Neuronal stem cell (in vitro differentiated cells): ENCODE data around the gene SLC31A2.
A peak's percentile ranks its signal among the peaks of the same experiment; 100 is the strongest.

Source experiments
- DNase-seq: peaks from one replicate; pipeline ENCODE4 v3.0.0-alpha.2; 2013; ENCODE audit warnings: low spot score
- H2AFZ ChIP-seq: one replicate; pipeline ENCODE4 v1.6.1; 2013; ENCODE audit warnings: mild to moderate bottlenecking, low read length, inconsistent platforms
- H2AK5ac ChIP-seq: 2 replicates; pipeline ENCODE4 v1.6.1; 2013; ENCODE audit warnings: low read depth, mild to moderate bottlenecking, inconsistent platforms, low read length, moderate library complexity, mixed read lengths
- H2BK120ac ChIP-seq: 2 replicates; pipeline ENCODE4 v1.6.1; 2013; ENCODE audit warnings: low read depth, mild to moderate bottlenecking, inconsistent platforms, low read length, moderate library complexity, mixed read lengths
- H2BK12ac ChIP-seq: one replicate; pipeline ENCODE4 v1.6.1; 2013; ENCODE audit warnings: low read length, inconsistent platforms
- H2BK15ac ChIP-seq: 2 replicates; pipeline ENCODE4 v1.6.1; 2013; ENCODE audit warnings: mild to moderate bottlenecking, low read length, inconsistent platforms, mixed read lengths
- H2BK5ac ChIP-seq: one replicate; pipeline ENCODE4 v1.6.1; 2013; ENCODE audit warnings: inconsistent platforms, mild to moderate bottlenecking, low read length, moderate library complexity
- H3K14ac ChIP-seq: one replicate; pipeline ENCODE4 v1.6.1; 2013; ENCODE audit warnings: low read length, inconsistent platforms
- H3K18ac ChIP-seq: 2 replicates; pipeline ENCODE4 v1.6.1; 2013; ENCODE audit warnings: low read length, inconsistent platforms
- H3K23ac ChIP-seq: 2 replicates; pipeline ENCODE4 v1.6.1; 2013; ENCODE audit warnings: low read depth, mild to moderate bottlenecking, mixed read lengths, low read length, inconsistent platforms; ENCODE audit not compliant: poor library complexity
- H3K27ac ChIP-seq: replicated peaks from 3 replicates; pipeline ENCODE4 v1.5.1; 2013; ENCODE audit warnings: low read length, inconsistent platforms
- H3K27me3 ChIP-seq, 3 experiments: 2 replicates each; pipeline ENCODE4 v1.6.1; 2013; ENCODE audit warnings: low read length in 3 of 3, mild to moderate bottlenecking in 2 of 3, inconsistent platforms in 1 of 3, low read depth in 1 of 3, mixed read lengths in 1 of 3, moderate library complexity in 1 of 3; ENCODE audit not compliant: control insufficient read depth in 3 of 3, insufficient read depth in 3 of 3
- H3K36me3 ChIP-seq, 2 donors: replicated peaks in 1 of 2; 2 replicates each; pipeline ENCODE4 v1.6.1; 2013; ENCODE audit warnings: low read length in 2 of 2; ENCODE audit not compliant: control insufficient read depth in 2 of 2, insufficient read depth in 2 of 2
- H3K4ac ChIP-seq: 2 replicates; pipeline ENCODE4 v1.6.1; 2013; ENCODE audit warnings: inconsistent platforms, mild to moderate bottlenecking, low read length, moderate library complexity
- H3K4me1 ChIP-seq, 2 donors: 1 replicate in 1 of 2; 2 replicates in 1 of 2; pipeline ENCODE4 v1.6.1; 2013; ENCODE audit warnings: low read length in 2 of 2, low read depth in 1 of 2; ENCODE audit not compliant: control insufficient read depth in 2 of 2, insufficient read depth in 1 of 2
- H3K4me2 ChIP-seq: one replicate; pipeline ENCODE4 v1.6.1; 2013; ENCODE audit warnings: mild to moderate bottlenecking, low read length, inconsistent platforms; ENCODE audit not compliant: insufficient read depth, poor library complexity, severe bottlenecking
- H3K4me3 ChIP-seq, 2 donors: 2 replicates each; pipeline ENCODE4 v1.5.1; 2013; ENCODE audit warnings: low read length in 2 of 2, mild to moderate bottlenecking in 2 of 2, inconsistent platforms in 1 of 2, moderate library complexity in 1 of 2
- H3K79me1 ChIP-seq: one replicate; pipeline ENCODE4 v1.6.1; 2013; ENCODE audit warnings: low read depth, mild to moderate bottlenecking, inconsistent platforms, low read length, moderate library complexity
- H3K9ac ChIP-seq: one replicate; pipeline ENCODE4 v1.6.1; 2013; ENCODE audit warnings: mild to moderate bottlenecking, low read depth, low read length, inconsistent platforms; ENCODE audit not compliant: poor library complexity
- H3K9me3 ChIP-seq, 2 donors: replicated peaks in 1 of 2; 2 replicates each; pipeline versions ENCODE3 to v1.6.1; 2013; ENCODE audit warnings: low read length in 2 of 2, mild to moderate bottlenecking in 2 of 2, inconsistent platforms in 1 of 2, low read depth in 1 of 2, mixed read lengths in 1 of 2, moderate library complexity in 1 of 2; ENCODE audit not compliant: control insufficient read depth in 2 of 2, insufficient read depth in 1 of 2
- H4K8ac ChIP-seq: one replicate; pipeline ENCODE4 v1.6.1; 2013; ENCODE audit warnings: low read depth, mild to moderate bottlenecking, inconsistent platforms, low read length, moderate library complexity
- H4K91ac ChIP-seq: one replicate; pipeline ENCODE4 v1.6.1; 2013; ENCODE audit warnings: low read length, low read depth, mild to moderate bottlenecking, inconsistent platforms; ENCODE audit not compliant: poor library complexity
- WGBS, 2 donors: extraction: QIAGEN DNeasy Blood & Tissue Kit; methylation state at CpG; one replicate each; pipeline ENCODE4 v1.1.7; 2013; ENCODE audit warnings: missing lambda C conversion rate in 2 of 2, mixed read lengths in 1 of 2; ENCODE audit not compliant: insufficient read length in 2 of 2, insufficient replicate concordance in 1 of 2; ENCODE audit errors: extremely low coverage in 2 of 2; 5-methylcytosine and 5-hydroxymethylcytosine counted together

The SLC31A2 gene

DNA sequence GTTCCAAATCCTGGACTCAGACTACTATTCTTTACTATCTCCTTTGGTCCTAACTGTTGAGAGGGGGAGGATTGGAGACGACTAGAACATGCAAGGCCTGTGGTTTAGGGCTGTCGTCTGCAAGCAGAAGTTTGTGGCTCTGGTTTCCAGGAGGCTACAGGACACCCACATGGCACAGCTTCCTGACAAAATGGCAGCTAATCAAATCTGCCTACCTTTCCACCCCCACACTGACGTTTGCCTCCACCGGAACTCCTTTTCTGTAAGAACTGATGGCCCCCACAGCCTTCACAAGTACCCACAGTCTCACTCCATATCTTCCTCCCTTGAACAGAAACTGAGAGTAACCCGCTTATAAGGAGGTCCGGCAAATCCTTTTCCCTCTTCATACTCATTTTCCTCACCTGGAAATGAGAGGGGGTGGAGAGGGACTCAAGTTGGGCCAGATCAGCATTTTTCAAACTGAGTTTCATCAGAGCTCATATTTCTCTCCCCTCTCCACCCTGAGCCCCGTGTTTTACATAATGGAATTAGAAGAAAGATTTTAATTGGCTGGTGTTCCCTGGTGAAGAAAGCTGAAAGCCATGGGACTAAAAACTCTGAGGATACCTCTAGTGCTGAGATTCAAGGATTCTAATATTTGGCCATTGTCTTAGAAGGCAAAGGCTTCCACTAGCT is 5.2 kb downstream of the SLC31A2 start:
- Histone ChIP-seq H2BK15ac (no peak overlapping the region), H3K14ac (no peak overlapping the region), H3K27me3 (peaks cover 0 to 15% (median 15%) of the 10 kb centered on the region in 3 experiments), H3K18ac (no peak overlapping the region), H3K23ac (no peak overlapping the region), H3K79me1 (no peaks in the 10 kb centered on the region), H3K9ac (no peak overlapping the region), H2BK5ac (no peak overlapping the region), H2AK5ac (no peak overlapping the region), H4K8ac (no peak overlapping the region), H2AFZ (no peak overlapping the region), H3K9me3 (no peaks in the 10 kb centered on the region), H3K4ac (no peak overlapping the region), H2BK120ac (no peak overlapping the region), H3K27ac (no peak overlapping the region), H3K4me1 (peaks cover 0 to 12% of the 10 kb centered on the region in 2 donors), H3K36me3 (peaks cover 0 to 5% of the 10 kb centered on the region in 2 donors), H4K91ac (no peak overlapping the region), H3K4me2 (no peak overlapping the region), H2BK12ac (no peak overlapping the region), H3K4me3 (no peak overlapping the region)
- no peak for DNase-seq
- no CpG with 5 or more reads among the region's 7 CpGs for WGBS, 2 donors

DNA sequence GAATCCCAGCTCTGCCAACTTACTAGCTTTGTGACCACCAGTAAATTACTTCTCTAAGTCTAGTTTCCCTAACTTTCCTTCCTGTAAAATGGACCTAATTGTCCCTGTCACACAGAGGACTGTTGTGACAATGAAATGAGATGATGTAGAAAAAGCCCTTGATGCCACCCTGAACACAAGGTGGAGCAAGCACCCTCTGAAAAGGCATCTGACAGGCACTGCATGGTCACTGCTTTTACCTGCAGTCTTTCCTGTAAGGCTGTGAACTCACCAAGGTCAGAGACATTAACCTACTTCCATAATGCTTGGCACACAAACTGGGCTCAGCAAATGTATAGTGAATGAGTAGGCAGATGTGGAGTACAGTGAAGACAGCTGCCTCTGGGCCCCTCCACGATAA is 6.1 kb downstream of the SLC31A2 start:
- Histone ChIP-seq H2BK5ac (no peak overlapping the region), H3K9me3 (no peaks in the 10 kb centered on the region), H2BK15ac (no peak overlapping the region), H3K79me1 (no peaks in the 10 kb centered on the region), H3K18ac (no peak overlapping the region), H2BK120ac (no peak overlapping the region), H2BK12ac (no peak overlapping the region), H3K4me1 (peaks cover 0 to 16% of the 10 kb centered on the region in 2 donors), H3K36me3 (peaks cover 2 to 12% of the 10 kb centered on the region in 2 donors), H3K4ac (no peak overlapping the region), H4K91ac (no peak overlapping the region), H4K8ac (no peak overlapping the region), H3K23ac (peak overlapping the region; percentile 13), H3K14ac (no peak overlapping the region), H3K27ac (no peak overlapping the region), H3K4me2 (no peak overlapping the region), H3K9ac (no peak overlapping the region), H3K27me3 (peaks cover 0 to 10% (median 7%) of the 10 kb centered on the region in 3 experiments), H3K4me3 (no peak overlapping the region), H2AFZ (no peak overlapping the region), H2AK5ac (no peak overlapping the region)
- whole genome bisulfite sequencing, 2 donors: no CpG with 5 or more reads among the region's 1 CpG
- no peak for DNase-seq

DNA sequence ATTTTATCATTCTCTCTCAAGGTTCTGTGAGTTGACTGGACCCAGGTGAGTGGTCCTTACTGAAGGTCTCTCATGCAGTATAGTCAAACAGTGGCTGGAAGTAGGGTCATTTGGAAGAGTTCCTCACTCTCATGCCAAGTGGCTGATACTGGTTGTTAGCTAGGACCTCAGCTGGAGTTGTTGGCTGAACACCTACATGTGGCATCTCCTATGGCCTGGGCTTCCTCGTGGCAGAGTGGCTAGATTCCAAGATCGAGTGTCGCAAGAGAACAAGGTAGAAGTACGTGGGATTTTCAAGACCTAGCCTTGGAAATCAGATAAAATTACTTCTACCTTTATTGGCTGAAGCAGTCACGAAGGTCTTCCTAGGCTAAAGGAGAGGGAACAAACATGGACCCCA is 7.6 kb downstream of the SLC31A2 start:
- no peaks in the 10 kb centered on the region for H3K9me3 ChIP-seq
- no peak overlapping the region for H4K8ac ChIP-seq
- H3K4ac ChIP-seq: no peak overlapping the region
- no peak overlapping the region for H3K4me3 ChIP-seq
- H2BK15ac ChIP-seq: no peak overlapping the region
- no peaks in the 10 kb centered on the region for H3K27me3 ChIP-seq
- H3K4me2 ChIP-seq: no peak overlapping the region
- H3K23ac ChIP-seq: no peak overlapping the region
- no peak overlapping the region for H2AFZ ChIP-seq
- no peak overlapping the region for H3K9ac ChIP-seq
- H2BK12ac ChIP-seq: no peak overlapping the region
- no peak overlapping the region for H4K91ac ChIP-seq
- peaks cover 0 to 16% of the 10 kb centered on the region in 2 donors for H3K4me1 ChIP-seq
- H3K27ac ChIP-seq: no peak overlapping the region
- WGBS, 2 donors: no CpG with 5 or more reads among the region's 5 CpGs
- no peak overlapping the region for H2AK5ac ChIP-seq
- H3K18ac ChIP-seq: no peak overlapping the region
- H3K36me3 ChIP-seq: peaks cover 2 to 26% of the 10 kb centered on the region in 2 donors
- no peak overlapping the region for H3K14ac ChIP-seq
- no peak overlapping the region for H2BK120ac ChIP-seq
- H2BK5ac ChIP-seq: no peak overlapping the region
- DNase-seq: no peak
- no peaks in the 10 kb centered on the region for H3K79me1 ChIP-seq

DNA sequence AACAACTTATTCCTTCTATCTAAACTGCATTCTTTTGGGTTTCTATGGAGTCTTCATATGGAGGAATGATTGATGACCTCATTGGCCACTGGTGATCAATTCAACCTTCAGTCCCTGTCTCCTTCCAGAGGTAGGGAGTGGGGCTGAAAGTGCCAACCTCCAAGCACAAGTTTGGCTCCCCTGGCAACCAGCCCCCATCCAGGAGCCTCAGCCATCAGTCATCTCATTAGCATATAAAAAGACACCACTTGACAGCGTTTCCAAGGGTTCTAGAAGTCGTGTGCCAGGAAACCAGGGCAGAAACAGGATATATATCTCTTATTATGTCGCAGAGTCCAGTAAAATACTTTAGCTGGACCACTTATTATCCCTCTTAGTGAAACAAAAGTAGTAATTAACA is 9.8 kb downstream of the SLC31A2 start:
- Histone ChIP-seq H3K4me2 (no peak overlapping the region), H2AFZ (no peak overlapping the region), H3K23ac (no peak overlapping the region), H3K79me1 (no peaks in the 10 kb centered on the region), H2BK12ac (no peak overlapping the region), H2BK5ac (no peak overlapping the region), H3K9me3 (no peaks in the 10 kb centered on the region), H3K4me1 (peaks cover 0 to 16% of the 10 kb centered on the region in 2 donors), H2AK5ac (no peak overlapping the region), H2BK120ac (no peak overlapping the region), H3K4ac (no peak overlapping the region), H4K91ac (no peak overlapping the region), H3K4me3 (no peak overlapping the region), H3K36me3 (peaks cover 8 to 46% of the 10 kb centered on the region in 2 donors), H3K27ac (no peak overlapping the region), H2BK15ac (no peak overlapping the region), H3K9ac (no peak overlapping the region), H4K8ac (no peak overlapping the region), H3K27me3 (no peaks in the 10 kb centered on the region), H3K18ac (no peak overlapping the region), H3K14ac (no peak overlapping the region)
- WGBS, 2 donors: no CpG with 5 or more reads among the region's 3 CpGs
- no peak for DNase-seq
